ENCODE results near the gene JAK2. TPM values are rescaled to one million over a fixed set of nuclear protein-coding genes. Genes with fewer than 3 reads are reported as not detected.

Gene JAK2
- total RNA-seq, 2 donors from 2014 or later: 8.6 to 13.9 TPM

GRCh38 chr9:4992872-4993271 lies 7.8 kb downstream of the JAK2 start:
- Histone ChIP-seq H3K4me1 (replicated peaks) (no peaks in the 10 kb centered on the region), H3K4me3 (no peak overlapping the region)
- DNase-seq (ENCODE audit: low spot score): no peak

GRCh38 chr9:4994166-4994890 lies 9.3 kb downstream of the JAK2 start:
- Histone ChIP-seq H3K4me3 (no peak overlapping the region), H3K27ac (no peak overlapping the region), H3K9me3 (no peaks in the 10 kb centered on the region), H3K4me1 (replicated peaks) (no peaks in the 10 kb centered on the region), H3K36me3 (no peaks in the 10 kb centered on the region), H3K27me3 (replicated peaks; ENCODE audit: insufficient read depth) (no peaks in the 10 kb centered on the region)
- 51% methylated on average over 4 of the region's 4 CpGs for WGBS
- TF ChIP-seq CTCF (IDR thresholded peaks at IDR 0.05): no peak
- TF ChIP-seq POLR2A (IDR thresholded peaks at IDR 0.05): no peak
- TF ChIP-seq POLR2AphosphoS5 (IDR thresholded peaks at IDR 0.05): no peak
- intact Hi-C loops (cut with DNase I): no loop called here
- no peak for DNase-seq (ENCODE audit: low spot score)

More at GRCh38 chr9:4992872-4993271, 7.8 kb downstream of the JAK2 start:
- H3K9me3 ChIP-seq: no peaks in the 10 kb centered on the region
- no peak overlapping the region for H3K27ac ChIP-seq
- TF ChIP-seq POLR2A (IDR thresholded peaks at IDR 0.05) (no peak), CTCF (IDR thresholded peaks at IDR 0.05) (no peak), POLR2AphosphoS5 (IDR thresholded peaks at IDR 0.05) (no peak)
- 48% methylated on average over 1 of the region's 1 CpG for WGBS
- H3K27me3 ChIP-seq (replicated peaks; ENCODE audit: insufficient read depth): no peaks in the 10 kb centered on the region
- intact Hi-C loops (cut with DNase I): no loop called here
- H3K36me3 ChIP-seq: no peaks in the 10 kb centered on the region

- Histone ChIP-seq H3K27me3 (replicated peaks; ENCODE audit: insufficient read depth) (no peaks in the 10 kb centered on the region), H3K9me3 (no peaks in the 10 kb centered on the region), H3K4me3 (no peak overlapping the region), H3K4me1 (replicated peaks) (no peaks in the 10 kb centered on the region), H3K36me3 (no peaks in the 10 kb centered on the region), H3K27ac (no peak overlapping the region)
- no peak for DNase-seq (ENCODE audit: low spot score)
- WGBS: 80% methylated on average over 3 of the region's 3 CpGs
- TF ChIP-seq POLR2A (IDR thresholded peaks at IDR 0.05): no peak
- no peak for TF ChIP-seq CTCF (IDR thresholded peaks at IDR 0.05)
- no peak for TF ChIP-seq POLR2AphosphoS5 (IDR thresholded peaks at IDR 0.05)
- intact Hi-C loops (cut with DNase I): no loop called here
Measured at GRCh38 chr9:4997196-4997595, 12.1 kb downstream of the JAK2 start.

GRCh38 chr9:4997631-4998030 lies 12.6 kb downstream of the JAK2 start:
- no peaks in the 10 kb centered on the region for H3K4me1 ChIP-seq (replicated peaks)
- H3K36me3 ChIP-seq: no peaks in the 10 kb centered on the region
- no peaks in the 10 kb centered on the region for H3K9me3 ChIP-seq
- TF ChIP-seq POLR2AphosphoS5 (IDR thresholded peaks at IDR 0.05) (no peak), POLR2A (IDR thresholded peaks at IDR 0.05) (no peak), CTCF (IDR thresholded peaks at IDR 0.05) (no peak)
- no peaks in the 10 kb centered on the region for H3K27me3 ChIP-seq (replicated peaks; ENCODE audit: insufficient read depth)
- intact Hi-C loops (cut with DNase I): no loop called here
- no peak overlapping the region for H3K27ac ChIP-seq
- H3K4me3 ChIP-seq: no peak overlapping the region
- no peak for DNase-seq (ENCODE audit: low spot score)

- Histone ChIP-seq H3K27ac (no peak overlapping the region), H3K4me1 (replicated peaks) (no peaks in the 10 kb centered on the region), H3K36me3 (no peaks in the 10 kb centered on the region), H3K27me3 (replicated peaks; ENCODE audit: insufficient read depth) (no peaks in the 10 kb centered on the region), H3K4me3 (no peak overlapping the region), H3K9me3 (no peaks in the 10 kb centered on the region)
- intact Hi-C loops (cut with DNase I): no loop called here
- TF ChIP-seq POLR2AphosphoS5 (IDR thresholded peaks at IDR 0.05) (no peak), CTCF (IDR thresholded peaks at IDR 0.05) (no peak), POLR2A (IDR thresholded peaks at IDR 0.05) (no peak)
- WGBS: 58% methylated on average over 1 of the region's 1 CpG
- no peak for DNase-seq (ENCODE audit: low spot score)
Measured at GRCh38 chr9:5002811-5003210, 17.7 kb downstream of the JAK2 start.
